HG03280 (cell line): ENCODE results near the gene TTLL10.
"Not testable (repeated sequence)": the region's sequence is repeated elsewhere in the genome, so short reads cannot be mapped to it uniquely, and the experiment has no call there.

Source experiments
- ATAC-seq: cut with Tn5 transposase; IDR thresholded peaks from one replicate; pipeline ENCODE4 v1.9.1; 2021; ENCODE audit warnings: mild to moderate bottlenecking, moderate library complexity; ENCODE audit not compliant: unreplicated experiment

TTLL10 gene

GRCh38 chr1:1183833-1184775, 10.4 kb downstream of the TTLL10 start:
- ATAC-seq: no peak

- ATAC-seq: no peak
These were observed 11.6 kb downstream of the TTLL10 start for GRCh38 chr1:1185101-1185765.

GRCh38 chr1:1187938-1188337, 14.3 kb downstream of the TTLL10 start:
- no peak for ATAC-seq

DNA sequence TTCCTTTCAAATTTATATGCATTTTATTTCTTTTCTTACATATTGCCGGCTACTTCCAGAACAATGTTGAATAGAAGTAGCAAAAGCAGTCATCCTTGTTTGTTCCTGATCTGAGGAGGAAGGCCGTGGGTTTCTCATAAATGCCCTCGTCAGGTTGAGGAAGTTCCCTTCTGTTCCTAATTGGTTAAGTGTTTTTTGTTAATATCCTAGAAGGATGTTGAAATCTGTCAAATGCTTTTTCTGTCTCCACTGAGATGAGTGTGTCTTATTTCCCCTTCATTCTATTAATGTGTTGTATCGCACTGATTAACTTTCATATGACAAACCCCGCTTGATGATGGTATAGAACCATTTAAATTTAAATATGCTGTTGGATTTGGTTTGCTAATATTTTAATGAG, 15.4 kb downstream of the TTLL10 start:
- no peak for ATAC-seq

- no peak for ATAC-seq
These were observed 18.1 kb downstream of the TTLL10 start for GRCh38 chr1:1191734-1192133.

- no peak for ATAC-seq
These were observed 21.0 kb downstream of the TTLL10 start for GRCh38 chr1:1194723-1195122.

GRCh38 chr1:1195726-1196125, 22.0 kb downstream of the TTLL10 start:
- ATAC-seq: not testable (repeated sequence)

DNA sequence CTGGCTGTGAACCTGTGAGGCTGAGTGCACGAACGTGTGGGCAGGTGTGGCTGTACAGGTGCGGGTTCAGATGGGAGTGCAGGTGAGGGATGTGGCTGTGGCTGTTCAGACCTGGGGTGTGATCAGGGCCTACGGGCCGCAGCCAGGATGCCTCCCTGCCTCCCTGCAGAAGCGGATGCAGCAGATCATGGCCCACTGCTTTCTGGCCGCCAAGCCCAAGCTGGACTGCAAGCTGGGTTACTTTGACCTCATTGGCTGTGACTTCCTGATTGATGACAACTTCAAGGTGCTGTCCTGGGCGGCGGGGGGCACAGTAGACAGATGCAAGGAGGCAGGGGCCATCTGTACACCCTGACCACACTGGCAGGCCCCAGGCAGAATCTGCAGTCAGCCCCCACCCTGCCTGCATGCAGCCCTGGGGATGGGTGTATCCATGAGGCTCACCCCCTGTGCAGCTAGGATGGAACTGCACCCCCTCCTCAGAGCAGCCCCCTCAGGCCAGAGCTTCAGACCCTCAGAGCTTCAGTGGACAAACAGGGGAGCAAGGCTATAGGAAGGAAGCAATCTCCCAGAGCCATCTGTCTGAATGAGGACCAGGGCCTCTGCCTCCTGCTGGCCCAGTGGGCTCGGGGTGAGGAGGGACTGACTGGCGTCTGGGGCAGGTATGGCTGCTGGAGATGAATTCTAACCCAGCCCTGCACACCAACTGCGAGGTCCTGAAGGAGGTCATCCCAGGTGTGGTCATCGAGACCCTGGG, 22.9 kb downstream of the TTLL10 start:
- ATAC-seq: no peak

- no peak for ATAC-seq
These were observed 23.5 kb downstream of the TTLL10 start for GRCh38 chr1:1197188-1197500.

GRCh38 chr1:1197551-1198422, 24.1 kb downstream of the TTLL10 start:
- ATAC-seq: no peak

GRCh38 chr1:1198423-1199140, 24.9 kb downstream of the TTLL10 start:
- ATAC-seq: no peak

- no peak for ATAC-seq
These were observed 25.7 kb downstream of the TTLL10 start for GRCh38 chr1:1199141-1199960.

- ATAC-seq: no peak
These were observed 26.5 kb downstream of the TTLL10 start for GRCh38 chr1:1199961-1200875.

GRCh38 chr1:1200876-1201810, 27.5 kb downstream of the TTLL10 start:
- no peak for ATAC-seq

DNA sequence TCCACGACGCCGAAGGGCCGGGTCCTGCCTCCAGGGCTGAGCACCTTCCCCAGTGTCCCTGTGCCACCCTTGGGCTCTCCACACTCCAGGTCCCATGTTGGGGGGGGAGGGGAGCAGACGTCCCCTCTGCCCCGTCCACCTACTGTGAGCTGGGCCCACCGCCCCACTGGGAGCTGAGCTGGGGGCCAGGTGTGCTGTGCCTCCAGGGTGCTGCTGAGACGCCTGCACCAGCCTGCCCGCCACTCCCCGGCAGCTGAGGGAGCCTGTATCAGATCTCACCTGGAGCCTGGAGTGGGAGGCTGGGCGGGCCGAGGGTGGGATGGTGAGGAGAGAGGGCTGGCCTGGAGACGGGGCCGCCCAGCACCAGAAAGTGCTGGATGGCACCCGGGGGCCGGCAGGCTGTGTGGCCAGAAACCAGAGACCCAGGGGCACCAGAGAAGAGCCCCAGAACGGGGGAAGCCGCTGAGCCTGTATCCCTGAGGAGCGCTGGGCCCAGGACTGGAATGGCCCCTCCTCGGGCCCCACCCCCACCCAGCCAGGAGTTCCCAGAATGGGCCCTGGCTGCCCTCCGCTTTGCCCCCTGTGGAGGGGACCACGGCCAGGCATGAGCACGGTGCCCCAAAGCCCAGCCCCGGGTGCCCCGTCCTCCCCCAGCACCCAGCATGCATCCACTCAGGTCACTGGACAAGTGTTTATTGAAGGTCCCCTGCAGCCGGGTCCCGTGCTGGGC, 29.3 kb downstream of the TTLL10 start:
- no peak for ATAC-seq
